ENCODE measurements around the gene EXOC6B. TPM values are rescaled to one million over a fixed set of nuclear protein-coding genes. Genes with fewer than 3 reads are reported as not detected.

Gene EXOC6B
- total and polyA plus RNA-seq, 9 of the 15 experiments (the other 6 are each of a cell fraction or from before 2014, with no cell fraction given), result 0.28 to 4.2 (median 2.0) TPM

- Histone ChIP-seq H4K20me1 (replicated peaks; ENCODE audit: control insufficient read depth, insufficient read depth, low read length) (no peaks in the 10 kb centered on the region), H3K4me3 (no peak overlapping the region), H3K79me2 (ENCODE audit: control insufficient read depth, insufficient read depth, low read length) (no peaks in the 10 kb centered on the region), H3K27me3 (ENCODE audit: control insufficient read depth in 2 of 2, insufficient read depth in 2 of 2, low read length in 2 of 2) (no peaks in the 10 kb centered on the region), H3K9ac (ENCODE audit: insufficient read depth in 1 of 2, low read depth in 2 of 2, low read length in 2 of 2) (no peak overlapping the region), H3K9me3 (replicated peaks; ENCODE audit: control insufficient read depth, insufficient read depth, low read depth, low read length) (no peaks in the 10 kb centered on the region), H3K4me2 (ENCODE audit: insufficient read depth, low read length) (no peak overlapping the region), H3K36me3 (ENCODE audit: control insufficient read depth, insufficient read depth, low read length) (no peaks in the 10 kb centered on the region), H3K9me1 (ENCODE audit: control insufficient read depth, insufficient read depth, low read length) (no peaks in the 10 kb centered on the region), H3K4me1 (replicated peaks in 1 of 2; ENCODE audit: control insufficient read depth in 2 of 2, insufficient read depth in 2 of 2, low read length in 2 of 2) (no peaks in the 10 kb centered on the region), H2AFZ (ENCODE audit: low read depth, low read length) (no peak overlapping the region), H3K27ac (ENCODE audit: extremely low read depth, low read depth, low read length) (no peak overlapping the region)
- ChIA-PET CTCF (ENCODE audit: low intra/inter-chr PET ratio) (no interaction called here), POLR2A (interaction anchor here (1.5 kb wide), 1 partner anchor 14 kb away, joined by 3 read pairs; no protein-coding TSS in a partner anchor)
- ATAC-seq (no peak), FAIRE-seq (no peak), DNase-seq (ENCODE audit: extremely low read depth in 1 of 4, low spot score in 3 of 4) (no peak)
- intact Hi-C loops (cut with micrococcal nuclease) (no loop called here), in situ Hi-C loops (cut with MboI) (no loop called here)
- WGBS (ENCODE audit: insufficient coverage, low coverage, missing lambda C conversion rate), result 2% methylated on average over 2 of the region's 2 CpGs
- no peak for TF ChIP-seq MCM2 (IDR thresholded peaks at IDR 0.05; ENCODE audit: low read depth)
- no peak for TF ChIP-seq JUND (IDR thresholded peaks at IDR 0.05; ENCODE audit: borderline replicate concordance, low read depth, low read length)
- no peak for TF ChIP-seq JUND (tag; IDR thresholded peaks at IDR 0.05; ENCODE audit: borderline replicate concordance, low read depth, low read length)
- TF ChIP-seq ZNF274 (IDR thresholded peaks at IDR 0.05; ENCODE audit: borderline replicate concordance, low read depth, low read length), result no peak
- no peak for TF ChIP-seq SAFB (IDR thresholded peaks at IDR 0.05; ENCODE audit: borderline replicate concordance, low read depth, low read length)
- no peak for TF ChIP-seq ZNF668 (CRISPR knock-in tag; IDR thresholded peaks at IDR 0.05)
- TF ChIP-seq ZNF407 (IDR thresholded peaks at IDR 0.05; ENCODE audit: low read depth), result no peak
- no peak for TF ChIP-seq MYC (IDR thresholded peaks at IDR 0.05; ENCODE audit: low read depth, low read length)
- no peak for TF ChIP-seq MYC (CRISPR knock-in tag; IDR thresholded peaks at IDR 0.05; ENCODE audit: borderline replicate concordance, low read depth)
- TF ChIP-seq BDP1 (IDR thresholded peaks at IDR 0.05; ENCODE audit: insufficient read depth, insufficient read length), result no peak
- TF ChIP-seq ZNF347 (CRISPR knock-in tag; IDR thresholded peaks at IDR 0.05; ENCODE audit: low read depth), result no peak
- TF ChIP-seq NR0B1 (IDR thresholded peaks at IDR 0.05; ENCODE audit: partially characterized antibody), result no peak
- no peak for TF ChIP-seq GATAD2B (IDR thresholded peaks at IDR 0.05; ENCODE audit: borderline replicate concordance)
- BruUV-seq (replicated peaks), result no TSS peak
These were observed 550.7 kb downstream of the EXOC6B start for GRCh38 chr2:72275084-72275483.

Measured in K562 (cell line).